ENCODE results near the gene ZNF222.

Gene ZNF222

GRCh38 chr19:44051650-44052402 lies 26.6 kb downstream of the ZNF222 start, which contains the start of gene ZNF223:
ZNF223 (plus strand) TSS chr19:44052036; CDS start chr19:44055177, 3,141 bp downstream.
- DNase-seq: peak; percentile 66 to 98 (median 94)

- DNase-seq: no peak
Measured at GRCh38 chr19:44055870-44056269, 30.7 kb downstream of the ZNF222 start.

GRCh38 chr19:44059229-44059628 lies 34.0 kb downstream of the ZNF222 start:
- DNase-seq: no peak

GRCh38 chr19:44061038-44061437 lies 35.9 kb downstream of the ZNF222 start:
- DNase-seq: no peak

GRCh38 chr19:44066305-44066704 lies 41.1 kb downstream of the ZNF222 start:
- no peak for DNase-seq

GRCh38 chr19:44069415-44069814 lies 44.2 kb downstream of the ZNF222 start:
- DNase-seq: no peak

- peak; percentile 50 to 94 (median 85) for DNase-seq
Measured at GRCh38 chr19:44071824-44072542, 46.8 kb downstream of the ZNF222 start, which contains the start of gene ZNF284. ZNF284 (plus strand) TSS chr19:44072159; CDS start chr19:44076390, 4,231 bp downstream.

- DNase-seq: peak in 3 of 56 donors; percentile 2 to 12 (median 2)
Measured at GRCh38 chr19:44072543-44073401, 47.6 kb downstream of the ZNF222 start.

GRCh38 chr19:44076325-44076724 lies 51.1 kb downstream of the ZNF222 start:
- DNase-seq: no peak

Measured in nucleus accumbens (tissue), 56 donors.